Measurements from ENCODE around the gene PM20D1. TPM values are rescaled to one million over a fixed set of nuclear protein-coding genes. Genes with fewer than 3 reads are reported as not detected.

The PM20D1 gene
- total RNA-seq, 1 experiment from 2014 or later = 0.37 TPM

GRCh38 chr1:205782627-205783432, 67.1 kb downstream of the PM20D1 start (continued):
- TF ChIP-seq STAT6 (CRISPR knock-in tag; conservative IDR thresholded peaks at IDR 0.05; ENCODE audit: low read depth) (no peak), GTF2I (CRISPR knock-in tag; conservative IDR thresholded peaks at IDR 0.05) (no peak), ZNF263 (CRISPR knock-in tag; IDR thresholded peaks at IDR 0.05; ENCODE audit: low read depth) (no peak), E2F1 (CRISPR knock-in tag; IDR thresholded peaks at IDR 0.05) (no peak), ZNF219 (CRISPR knock-in tag; IDR thresholded peaks at IDR 0.05; ENCODE audit: borderline replicate concordance) (no peak), MYBL2 (CRISPR knock-in tag; IDR thresholded peaks at IDR 0.05) (no peak)

GRCh38 chr1:205780335-205780734, 69.6 kb downstream of the PM20D1 start:
- H3K27ac Mint-ChIP-seq = no peak overlapping the region
- TF ChIP-seq KAT7 (CRISPR knock-in tag; IDR thresholded peaks at IDR 0.05; ENCODE audit: borderline replicate concordance) (no peak), TEAD1 (CRISPR knock-in tag; IDR thresholded peaks at IDR 0.05) (no peak), ATF1 (CRISPR knock-in tag; IDR thresholded peaks at IDR 0.05) (no peak), NFE2L1 (CRISPR knock-in tag; IDR thresholded peaks at IDR 0.05) (no peak), ZBTB43 (CRISPR knock-in tag; IDR thresholded peaks at IDR 0.05) (no peak), GRHL2 (CRISPR knock-in tag; IDR thresholded peaks at IDR 0.05; ENCODE audit: insufficient replicate concordance, severe bottlenecking) (no peak), USF2 (CRISPR knock-in tag; IDR thresholded peaks at IDR 0.05) (no peak), GABPB1 (CRISPR knock-in tag; IDR thresholded peaks at IDR 0.05) (no peak), RELA (CRISPR knock-in tag; IDR thresholded peaks at IDR 0.05; ENCODE audit: borderline replicate concordance) (no peak), HMGXB4 (CRISPR knock-in tag; IDR thresholded peaks at IDR 0.05) (no peak), TEAD4 (CRISPR knock-in tag; IDR thresholded peaks at IDR 0.05) (no peak), ETV6 (CRISPR knock-in tag; IDR thresholded peaks at IDR 0.05) (no peak)
- peaks cover 3% of the 10 kb centered on the region for H3K4me1 Mint-ChIP-seq
- CTCF ChIA-PET = no interaction called here
- DNase-seq (ENCODE audit: low spot score) = no peak
- peaks cover 4% of the 10 kb centered on the region; the same call in 1 of the 2 replicates for H3K36me3 Mint-ChIP-seq
- H3K9me3 Mint-ChIP-seq = peaks cover 26% of the 10 kb centered on the region
- H3K4me3 Mint-ChIP-seq = no peak overlapping the region
- POLR2A ChIA-PET = no interaction called here
- H3K27me3 Mint-ChIP-seq (ENCODE audit: low read depth) = peaks cover 34% of the 10 kb centered on the region
- no peak for ATAC-seq

Other genes with a start within 250 kb of the PM20D1 start
- gene ELK4, start 218.1 kb downstream of the PM20D1 start, total RNA-seq (2021) = 34.4 to 39.0 TPM (median 37.5 TPM) in 3 replicates
- 14.8 to 15.2 TPM (median 15.0 TPM) in 3 replicates for gene SLC45A3, start 169.6 kb downstream of the PM20D1 start, total RNA-seq (2021)
- 401 to 414 TPM (median 403 TPM) in 3 replicates for gene NUCKS1, start 100.0 kb downstream of the PM20D1 start, total RNA-seq (2021)
- 10.7 to 11.2 TPM (median 11.0 TPM) in 3 replicates for gene RAB29, start 74.7 kb downstream of the PM20D1 start, total RNA-seq (2021)
- gene SLC41A1, start 36.9 kb downstream of the PM20D1 start, total RNA-seq (2021) = 30.4 to 32.8 TPM (median 31.9 TPM) in 3 replicates
- gene SLC26A9, start 93.3 kb upstream of the PM20D1 start, total RNA-seq (2021) = 0.05 to 0.15 TPM in 2 of 3 replicates, not detected in the other
- not detected in 3 replicates for gene RAB7B, start 153.3 kb upstream of the PM20D1 start, total RNA-seq (2021)
- 0.09 to 0.17 TPM in 2 of 3 replicates, not detected in the other for gene CTSE, start 173.8 kb upstream of the PM20D1 start, total RNA-seq (2021)
- not detected in 3 replicates for gene RHEX, start 203.0 kb upstream of the PM20D1 start, total RNA-seq (2021)

Data from WTC11 (cell line).